NCI-H345 (cell line): Measurements from ENCODE around the gene PDE6H.

Source experiments
- DNase-seq: peaks from one replicate; lab custom pipeline; 2025; lab: John Stamatoyannopoulos, UW

The PDE6H gene

GRCh38 chr12:15004421-15004820 is 31.6 kb downstream of the PDE6H start:
- DNase-seq = no peak

- no peak for DNase-seq
Measured at GRCh38 chr12:15005064-15005463, 32.2 kb downstream of the PDE6H start.

- DNase-seq = no peak
Measured at GRCh38 chr12:15007551-15007950, 34.7 kb downstream of the PDE6H start.

- no peak for DNase-seq
Measured at GRCh38 chr12:15011162-15011561, 38.3 kb downstream of the PDE6H start.

- no peak for DNase-seq
Measured at GRCh38 chr12:15013634-15014179, 40.9 kb downstream of the PDE6H start.

GRCh38 chr12:15014708-15015107 is 41.9 kb downstream of the PDE6H start:
- no peak for DNase-seq

- no peak for DNase-seq
Measured at GRCh38 chr12:15015121-15015520, 42.3 kb downstream of the PDE6H start.

- DNase-seq = no peak
Measured at GRCh38 chr12:15020156-15020555, 47.3 kb downstream of the PDE6H start.
